HEK293T (cell line): ENCODE results near the gene ARHGAP5.

Source experiments
- CTCF ChIA-PET: fragments of 350-600 bp; formaldehyde crosslinking; extraction: SDS; loops from one replicate; lab custom pipeline; 2021; ENCODE audit warnings: antibody characterized with exemption, inconsistent platforms; lab: Yijun Ruan, JAX
- POLR2A ChIA-PET: fragments of 350-600 bp; formaldehyde crosslinking; extraction: SDS; loops from one replicate; lab custom pipeline; 2020; ENCODE audit warnings: antibody characterized with exemption, inconsistent platforms; lab: Yijun Ruan, JAX
- DNase-seq: peaks from one replicate; pipeline ENCODE4 v3.0.0; 2012; ENCODE audit warnings: mixed read lengths; ENCODE audit errors: extremely low spot score
- ARNT ChIP-seq: fragments of 450-650 bp; IDR thresholded peaks from 2 replicates; pipeline ENCODE4 v1.6.1; 2017; ENCODE audit warnings: mild to moderate bottlenecking
- BHLHE40 ChIP-seq: fragments of 450-650 bp; IDR thresholded peaks from 2 replicates; pipeline ENCODE4 v1.6.1; 2016; ENCODE audit warnings: mild to moderate bottlenecking, moderate library complexity, borderline replicate concordance
- CTBP1 ChIP-seq: fragments of 450-650 bp; IDR thresholded peaks from 2 replicates; pipeline ENCODE4 v1.6.1; 2016; ENCODE audit warnings: borderline replicate concordance
- ELF4 ChIP-seq: fragments of 450-650 bp; IDR thresholded peaks from 2 replicates; pipeline ENCODE4 v1.6.1; 2017; ENCODE audit warnings: antibody characterized with exemption
- FOXA1 ChIP-seq: fragments of 450-650 bp; IDR thresholded peaks from 2 replicates; pipeline ENCODE4 v1.6.1; 2016; ENCODE audit warnings: mild to moderate bottlenecking
- FOXK2 ChIP-seq: fragments of 450-650 bp; IDR thresholded peaks from 2 replicates; pipeline ENCODE4 v1.6.1; 2016; ENCODE audit warnings: mild to moderate bottlenecking
- FOXM1 ChIP-seq: fragments of 450-650 bp; IDR thresholded peaks from 2 replicates; pipeline ENCODE4 v1.6.1; 2017; ENCODE audit warnings: mild to moderate bottlenecking, borderline replicate concordance
- HDGF ChIP-seq: fragments of 450-650 bp; IDR thresholded peaks from 2 replicates; pipeline ENCODE4 v1.6.1; 2017; ENCODE audit warnings: antibody characterized with exemption, borderline replicate concordance
- L3MBTL2 ChIP-seq: fragments of 450-650 bp; conservative IDR thresholded peaks from 2 replicates; pipeline ENCODE4 v1.6.1; 2016; ENCODE audit warnings: mild to moderate bottlenecking
- LEF1 ChIP-seq: fragments of 450-650 bp; IDR thresholded peaks from 2 replicates; pipeline ENCODE4 v1.6.1; 2017; ENCODE audit warnings: mild to moderate bottlenecking, borderline replicate concordance
- NFRKB ChIP-seq: fragments of 450-650 bp; IDR thresholded peaks from 2 replicates; pipeline ENCODE4 v1.6.1; 2016; ENCODE audit warnings: mild to moderate bottlenecking, moderate library complexity
- SP1 ChIP-seq: fragments of 450-650 bp; IDR thresholded peaks from 2 replicates; pipeline ENCODE4 v1.6.1; 2017
- SUZ12 ChIP-seq: fragments of 450-650 bp; IDR thresholded peaks from 2 replicates; pipeline ENCODE4 v1.6.1; 2016; ENCODE audit warnings: mild to moderate bottlenecking
- TARDBP ChIP-seq: fragments of 450-650 bp; IDR thresholded peaks from 2 replicates; pipeline ENCODE4 v1.6.1; 2016
- ZNF384 ChIP-seq: fragments of 450-650 bp; IDR thresholded peaks from 2 replicates; pipeline ENCODE4 v1.6.1; 2016
- TF ChIP-seq, protein P1 (sequence below): fragments of 450-650 bp; IDR thresholded peaks from 2 replicates; pipeline ENCODE4 v1.6.1; 2016

ARHGAP5 gene, protein sequence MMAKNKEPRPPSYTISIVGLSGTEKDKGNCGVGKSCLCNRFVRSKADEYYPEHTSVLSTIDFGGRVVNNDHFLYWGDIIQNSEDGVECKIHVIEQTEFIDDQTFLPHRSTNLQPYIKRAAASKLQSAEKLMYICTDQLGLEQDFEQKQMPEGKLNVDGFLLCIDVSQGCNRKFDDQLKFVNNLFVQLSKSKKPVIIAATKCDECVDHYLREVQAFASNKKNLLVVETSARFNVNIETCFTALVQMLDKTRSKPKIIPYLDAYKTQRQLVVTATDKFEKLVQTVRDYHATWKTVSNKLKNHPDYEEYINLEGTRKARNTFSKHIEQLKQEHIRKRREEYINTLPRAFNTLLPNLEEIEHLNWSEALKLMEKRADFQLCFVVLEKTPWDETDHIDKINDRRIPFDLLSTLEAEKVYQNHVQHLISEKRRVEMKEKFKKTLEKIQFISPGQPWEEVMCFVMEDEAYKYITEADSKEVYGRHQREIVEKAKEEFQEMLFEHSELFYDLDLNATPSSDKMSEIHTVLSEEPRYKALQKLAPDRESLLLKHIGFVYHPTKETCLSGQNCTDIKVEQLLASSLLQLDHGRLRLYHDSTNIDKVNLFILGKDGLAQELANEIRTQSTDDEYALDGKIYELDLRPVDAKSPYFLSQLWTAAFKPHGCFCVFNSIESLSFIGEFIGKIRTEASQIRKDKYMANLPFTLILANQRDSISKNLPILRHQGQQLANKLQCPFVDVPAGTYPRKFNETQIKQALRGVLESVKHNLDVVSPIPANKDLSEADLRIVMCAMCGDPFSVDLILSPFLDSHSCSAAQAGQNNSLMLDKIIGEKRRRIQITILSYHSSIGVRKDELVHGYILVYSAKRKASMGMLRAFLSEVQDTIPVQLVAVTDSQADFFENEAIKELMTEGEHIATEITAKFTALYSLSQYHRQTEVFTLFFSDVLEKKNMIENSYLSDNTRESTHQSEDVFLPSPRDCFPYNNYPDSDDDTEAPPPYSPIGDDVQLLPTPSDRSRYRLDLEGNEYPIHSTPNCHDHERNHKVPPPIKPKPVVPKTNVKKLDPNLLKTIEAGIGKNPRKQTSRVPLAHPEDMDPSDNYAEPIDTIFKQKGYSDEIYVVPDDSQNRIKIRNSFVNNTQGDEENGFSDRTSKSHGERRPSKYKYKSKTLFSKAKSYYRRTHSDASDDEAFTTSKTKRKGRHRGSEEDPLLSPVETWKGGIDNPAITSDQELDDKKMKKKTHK (N-terminal part only)

DNA sequence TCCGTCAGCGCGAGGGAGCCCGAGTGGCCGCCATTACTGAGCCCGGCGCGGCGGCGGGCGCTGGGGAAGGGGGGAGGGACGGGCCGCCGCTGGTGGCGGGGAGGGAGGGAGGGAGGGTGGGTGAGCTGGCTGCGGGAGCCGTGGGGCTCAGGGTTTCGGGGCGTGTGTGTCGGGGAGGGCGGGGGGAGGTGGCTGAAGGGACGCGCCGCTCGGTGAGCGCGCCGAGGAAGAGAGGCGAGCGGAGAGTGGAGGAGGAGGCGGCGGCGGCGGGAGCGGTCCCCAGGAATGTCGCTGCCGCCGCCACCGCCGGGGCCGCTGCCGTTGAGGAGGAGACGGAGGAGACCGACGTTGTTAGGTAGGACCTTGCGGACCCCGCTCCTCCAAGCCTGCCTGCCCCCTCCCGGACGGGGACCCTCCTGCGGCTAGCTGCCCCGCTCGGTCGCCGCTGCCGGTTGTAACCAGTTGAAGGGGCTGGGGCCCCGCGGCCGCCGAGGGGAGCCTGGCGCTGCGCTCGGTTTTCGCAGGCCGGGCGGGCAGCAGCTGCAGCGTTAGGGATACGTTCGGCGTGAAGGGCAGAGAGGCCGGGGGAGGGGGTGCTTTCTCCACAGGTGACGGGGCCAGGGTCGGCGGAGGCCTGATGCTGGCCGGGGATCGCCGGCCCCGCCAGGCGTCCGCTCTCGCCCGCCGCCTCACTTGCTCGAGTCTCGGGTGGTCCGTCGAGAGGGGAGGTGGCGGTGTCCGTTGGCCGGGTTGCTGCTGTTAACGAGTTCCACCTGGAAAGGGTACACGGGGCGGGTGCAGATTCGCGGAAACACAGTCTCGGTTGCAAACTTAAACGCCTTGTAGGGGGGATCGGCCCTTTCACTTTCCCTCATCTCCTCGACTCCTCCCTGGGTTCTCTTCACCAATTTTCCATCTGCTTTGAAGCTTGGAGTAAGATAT, at the start of gene ARHGAP5:
ARHGAP5 (plus strand) TSS at position 224 of the 942 bp plus-strand sequence. CDS start 13,366 bp downstream, outside the sequence.
- TF ChIP-seq LEF1 (0 out of 2 replicates have a peak, but pooled peaks have one; percentile 63), BHLHE40 (no peak)
- DNase-seq = peak; percentile 23
- ChIA-PET CTCF (no interaction called here), POLR2A (interaction anchor here (0.6 to 1.8 kb wide), 20 partner anchors 8 to 177 kb away, joined by 3 to 14 read pairs (median 4); partner anchors contain the start of gene RNU6-8)

DNA sequence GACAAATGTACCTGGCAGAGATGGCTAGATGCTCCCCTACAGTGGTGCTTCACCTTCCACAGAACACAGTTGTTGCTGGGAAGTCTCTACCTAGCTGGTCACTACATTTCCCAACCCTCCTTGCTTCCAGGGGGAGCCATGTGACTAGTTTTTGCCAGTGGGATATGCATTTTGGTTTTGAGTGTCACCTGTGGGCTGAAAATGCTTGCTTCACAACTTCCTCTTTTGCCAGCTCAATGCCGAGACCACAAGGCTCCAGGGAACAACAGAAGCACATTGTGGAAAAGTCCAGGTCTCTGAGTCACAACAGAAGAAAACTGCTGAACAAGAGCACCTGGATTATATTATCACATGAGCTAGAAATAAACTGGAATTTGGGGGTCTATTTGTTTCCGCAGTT, 48.5 kb upstream of the ARHGAP5 start:
- TF ChIP-seq FOXK2 = no peak
- TF ChIP-seq SUZ12 = no peak
- no peak for TF ChIP-seq NFRKB
- TF ChIP-seq LEF1 = no peak
- no peak for TF ChIP-seq HDGF
- TF ChIP-seq FOXM1 = no peak
- TF ChIP-seq ZNF384 = no peak
- TF ChIP-seq L3MBTL2 = no peak
- TF ChIP-seq ELF4 = no peak
- TF ChIP-seq ARNT = no peak
- no peak for TF ChIP-seq SP1
- no peak for TF ChIP-seq BHLHE40
- ChIA-PET POLR2A (no interaction called here), CTCF (no interaction called here)
- no peak for DNase-seq

DNA sequence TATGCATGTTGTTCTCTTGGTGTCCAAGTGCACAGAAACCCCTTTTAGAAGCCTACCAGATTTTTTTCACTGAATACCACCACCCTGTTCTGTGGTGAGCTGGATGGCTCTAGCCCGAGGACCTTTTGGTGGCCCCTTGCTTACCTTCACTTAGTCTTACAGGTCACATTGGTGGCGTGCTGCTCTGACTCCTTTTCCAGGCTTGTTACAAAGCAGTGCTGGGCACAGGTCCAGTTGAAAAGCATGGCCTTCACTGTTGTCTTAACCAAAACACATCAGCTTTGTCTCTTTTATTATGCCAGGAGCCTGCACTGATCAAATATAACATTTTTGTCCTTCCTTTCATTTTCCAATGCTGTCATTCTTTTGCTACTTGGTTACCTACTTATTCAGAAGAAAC, 43.6 kb upstream of the ARHGAP5 start:
- ChIA-PET CTCF (no interaction called here), POLR2A (interaction anchor here (0.8 kb wide), 1 partner anchor 613 kb away, joined by 3 read pairs; the partner anchor contains the start of gene HEATR5A)
- TF ChIP-seq BHLHE40 = no peak
- TF ChIP-seq LEF1 = no peak
- TF ChIP-seq FOXA1 = no peak
- no peak for TF ChIP-seq FOXM1
- TF ChIP-seq NFRKB = no peak
- no peak for TF ChIP-seq ELF4
- TF ChIP-seq, protein P1, sequence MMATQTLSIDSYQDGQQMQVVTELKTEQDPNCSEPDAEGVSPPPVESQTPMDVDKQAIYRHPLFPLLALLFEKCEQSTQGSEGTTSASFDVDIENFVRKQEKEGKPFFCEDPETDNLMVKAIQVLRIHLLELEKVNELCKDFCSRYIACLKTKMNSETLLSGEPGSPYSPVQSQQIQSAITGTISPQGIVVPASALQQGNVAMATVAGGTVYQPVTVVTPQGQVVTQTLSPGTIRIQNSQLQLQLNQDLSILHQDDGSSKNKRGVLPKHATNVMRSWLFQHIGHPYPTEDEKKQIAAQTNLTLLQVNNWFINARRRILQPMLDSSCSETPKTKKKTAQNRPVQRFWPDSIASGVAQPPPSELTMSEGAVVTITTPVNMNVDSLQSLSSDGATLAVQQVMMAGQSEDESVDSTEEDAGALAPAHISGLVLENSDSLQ = no peak
- TF ChIP-seq HDGF = no peak
- no peak for TF ChIP-seq L3MBTL2
- no peak for TF ChIP-seq FOXK2
- TF ChIP-seq SP1 = no peak
- no peak for TF ChIP-seq SUZ12
- no peak for TF ChIP-seq CTBP1
- no peak for TF ChIP-seq ARNT
- no peak for TF ChIP-seq ZNF384
- no peak for DNase-seq

DNA sequence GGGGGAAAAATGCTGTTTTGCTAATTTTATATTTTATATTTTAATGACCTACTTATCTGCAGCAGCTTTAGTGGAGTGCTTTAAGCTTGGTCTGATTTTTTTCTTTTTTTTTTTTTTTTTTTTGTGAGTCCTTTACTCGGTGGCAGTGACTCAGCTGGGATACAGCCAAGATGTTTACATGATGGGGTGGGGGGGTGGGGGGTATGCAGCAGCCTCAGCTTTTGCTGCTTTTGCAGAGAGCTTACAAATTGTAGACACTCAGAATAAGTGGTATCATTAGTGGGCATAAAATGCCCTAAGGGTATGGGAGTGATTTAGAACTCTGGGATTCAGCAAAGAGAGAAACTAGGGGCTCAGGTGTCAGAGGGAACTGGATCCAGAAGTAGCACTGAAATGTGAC, 38.2 kb upstream of the ARHGAP5 start:
- ChIA-PET POLR2A (interaction anchor here (1.2 kb wide), 2 partner anchors 38 to 164 kb away, joined by 3 to 4 read pairs; partner anchors contain the start of gene RNU6-8), CTCF (interaction anchor here (1.0 kb wide), 1 partner anchor 186 kb away, joined by 3 read pairs; no protein-coding TSS in a partner anchor)
- TF ChIP-seq ARNT = no peak
- peak; percentile 7 for DNase-seq

DNA sequence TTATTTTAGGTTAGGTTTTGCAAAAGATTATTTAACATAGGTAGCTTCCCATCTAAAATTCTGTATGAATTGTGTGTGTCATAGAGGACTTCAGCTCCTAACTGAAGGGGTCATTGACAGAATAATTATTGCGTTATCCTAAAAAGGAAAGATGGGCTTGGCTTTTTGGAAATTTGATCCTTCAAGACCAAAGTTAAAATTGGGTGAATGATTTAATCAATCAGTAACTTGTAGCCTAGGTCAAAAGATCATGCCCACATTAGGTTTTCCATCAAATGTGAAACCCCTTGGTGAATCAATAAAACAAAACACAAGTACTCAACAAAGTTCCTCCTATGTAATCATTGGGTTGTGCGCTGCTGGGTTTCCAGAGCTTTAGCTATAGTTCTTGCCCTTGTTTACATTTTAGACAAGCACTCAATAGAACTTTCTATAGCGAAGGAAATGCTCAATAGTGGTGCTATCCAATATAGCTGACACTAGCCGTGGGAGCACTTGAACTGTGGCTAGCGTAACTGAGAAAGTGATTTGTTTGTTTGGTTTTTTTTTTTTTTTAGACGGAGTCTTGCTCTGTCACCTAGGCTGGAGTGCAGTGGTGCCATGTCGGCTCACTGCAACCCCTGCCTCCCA, 37.6 kb upstream of the ARHGAP5 start:
- no peak for DNase-seq
- POLR2A ChIA-PET = interaction anchor here (1.2 kb wide), 1 partner anchor 37 kb away, joined by 3 read pairs; no protein-coding TSS in a partner anchor
- no peak for TF ChIP-seq FOXM1
- no peak for TF ChIP-seq ZNF384
- CTCF ChIA-PET = interaction anchor here (1.0 kb wide), 1 partner anchor 185 kb away, joined by 3 read pairs; no protein-coding TSS in a partner anchor

DNA sequence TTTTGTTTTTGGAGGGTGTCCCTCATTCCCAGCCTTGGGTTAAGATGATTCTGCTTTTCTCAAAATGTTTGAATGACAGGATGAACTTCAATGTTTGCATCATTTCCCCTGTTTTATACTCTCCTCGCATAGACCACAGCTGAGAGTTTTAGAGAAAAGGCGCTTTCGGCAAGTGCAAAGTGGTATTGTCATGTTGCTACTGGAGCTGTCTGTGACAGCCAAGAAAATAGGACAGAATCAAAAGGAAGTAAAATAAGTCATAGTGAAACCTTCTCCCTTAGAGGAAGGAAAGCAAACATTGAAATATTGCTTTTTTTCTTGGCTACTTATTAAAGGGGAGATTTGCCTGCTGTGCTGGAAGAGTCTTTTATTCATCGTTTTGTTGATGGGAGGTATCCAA, 33.5 kb upstream of the ARHGAP5 start:
- TF ChIP-seq FOXM1 (no peak), ARNT (no peak), LEF1 (no peak), TARDBP (no peak), NFRKB (no peak), CTBP1 (no peak), HDGF (no peak), L3MBTL2 (no peak), ZNF384 (no peak)
- TF ChIP-seq, protein P1 = no peak
- CTCF ChIA-PET = no interaction called here
- DNase-seq = no peak
- POLR2A ChIA-PET = no interaction called here
